Neural cell (in vitro differentiated cells): ENCODE measurements around the gene HEXIM2. TPM values are rescaled to one million over a fixed set of nuclear protein-coding genes. Genes with fewer than 3 reads are reported as not detected.

Source experiments
- H2AFZ ChIP-seq: fragments of 200-600, 300-800 bp; sonication (generic), shearing (Covaris generic); 2 replicates; pipeline ENCODE4 v1.6.0; 2014; ENCODE audit warnings: low read depth, mild to moderate bottlenecking, antibody characterized with exemption, low read length, moderate library complexity
- H3F3A ChIP-seq: fragments of 200-600 bp; shearing (Covaris generic); 2 replicates; pipeline ENCODE4 v1.6.1; 2016; ENCODE audit warnings: mild to moderate bottlenecking, moderate library complexity, mixed read lengths, antibody characterized with exemption, low read length; ENCODE audit not compliant: insufficient read depth, poor library complexity, severe bottlenecking
- H3K27ac ChIP-seq: fragments of 200-600, 300-800 bp; sonication (generic), shearing (Covaris generic); 2 replicates; pipeline ENCODE4 v1.5.1; 2014; ENCODE audit warnings: mild to moderate bottlenecking, low read length, moderate library complexity
- H3K27me3 ChIP-seq: fragments of 300-800, 200-600 bp; sonication (generic), shearing (Covaris generic); 2 replicates; pipeline ENCODE4 v1.6.0; 2014; ENCODE audit warnings: mild to moderate bottlenecking, low read depth, low read length, moderate library complexity; ENCODE audit not compliant: insufficient read depth
- H3K36me3 ChIP-seq: fragments of 300-800, 200-600 bp; sonication (generic), shearing (Covaris generic); 2 replicates; pipeline ENCODE4 v1.5.1; 2014; ENCODE audit warnings: mild to moderate bottlenecking, antibody characterized with exemption, low read length, moderate library complexity; ENCODE audit not compliant: insufficient read depth
- H3K4me2 ChIP-seq: fragments of 300-800, 200-600 bp; sonication (generic), shearing (Covaris generic); 2 replicates; pipeline ENCODE4 v1.6.0; 2014; ENCODE audit warnings: mild to moderate bottlenecking, low read length
- H3K4me3 ChIP-seq: fragments of 300-800, 200-600 bp; sonication (generic), shearing (Covaris generic); 2 replicates; pipeline ENCODE4 v1.5.1; 2014; ENCODE audit warnings: mild to moderate bottlenecking, low read length, moderate library complexity
- H3K79me2 ChIP-seq: fragments of 200-600 bp; shearing (Covaris generic); replicated peaks from 2 replicates; pipeline ENCODE4 v1.6.0; 2014; ENCODE audit warnings: mild to moderate bottlenecking, low read length, moderate library complexity; ENCODE audit not compliant: insufficient read depth
- H3K9ac ChIP-seq: fragments of 300-800, 200-600 bp; sonication (generic), shearing (Covaris generic); 2 replicates; pipeline ENCODE4 v1.6.1; 2016; ENCODE audit warnings: mild to moderate bottlenecking, low read length, mixed read lengths
- H3K9me2 ChIP-seq: fragments of 200-600 bp; shearing (Covaris generic); 2 replicates; pipeline ENCODE4 v1.6.1; 2016; ENCODE audit warnings: mild to moderate bottlenecking, low read length, mixed read lengths; ENCODE audit not compliant: insufficient read depth
- H3K9me3 ChIP-seq: fragments of 200-600, 300-800 bp; sonication (generic), shearing (Covaris generic); 2 replicates; pipeline ENCODE4 v1.6.1; 2016; ENCODE audit warnings: mild to moderate bottlenecking, mixed run types, low read length, moderate library complexity, mixed read lengths
- H4K20me1 ChIP-seq: fragments of 200-600 bp; shearing (Covaris generic); 2 replicates; pipeline ENCODE4 v1.6.1; 2016; ENCODE audit warnings: mild to moderate bottlenecking, mixed run types; ENCODE audit not compliant: insufficient read depth
- EP300 ChIP-seq: fragments of 450-650 bp; conservative IDR thresholded peaks from 2 replicates; pipeline ENCODE4 v1.6.1; 2014; ENCODE audit warnings: antibody characterized with exemption, mild to moderate bottlenecking, moderate library complexity; ENCODE audit not compliant: poor library complexity, severe bottlenecking
- EZH2 ChIP-seq: fragments of 200-600, 300-800 bp; shearing (Covaris generic), sonication (generic); IDR thresholded peaks from 2 replicates; pipeline ENCODE4 v1.6.1; 2014; ENCODE audit warnings: antibody characterized with exemption, low read length, borderline replicate concordance, mild to moderate bottlenecking; ENCODE audit not compliant: insufficient read depth, poor library complexity, severe bottlenecking
- MXI1 ChIP-seq: fragments of 450-650 bp; conservative IDR thresholded peaks from 2 replicates; pipeline ENCODE4 v1.6.1; 2014; ENCODE audit warnings: antibody characterized with exemption, mild to moderate bottlenecking; ENCODE audit not compliant: poor library complexity, severe bottlenecking
- POLR2AphosphoS5 ChIP-seq: IDR thresholded peaks from 2 replicates; pipeline ENCODE4 v1.6.1; 2012
- RAD21 ChIP-seq: fragments of 450-650 bp; conservative IDR thresholded peaks from 2 replicates; pipeline ENCODE4 v1.6.1; 2014; ENCODE audit warnings: antibody characterized with exemption, mild to moderate bottlenecking, moderate library complexity
- SMC3 ChIP-seq: fragments of 450-650 bp; conservative IDR thresholded peaks from 2 replicates; pipeline ENCODE4 v1.6.1; 2014; ENCODE audit warnings: antibody characterized with exemption, mild to moderate bottlenecking, moderate library complexity; ENCODE audit not compliant: poor library complexity
- TAF1 ChIP-seq: IDR thresholded peaks from 2 replicates; pipeline ENCODE4 v1.6.1; 2012; ENCODE audit warnings: low read depth
- polyA plus RNA-seq: library from polyadenylated mRNA; depleted of rRNA; stranded (reverse); fragments of >200 nt; gene quantifications from 2 replicates; pipeline ENCODE4 v1.2.3, GENCODE V29; 2014
- TF ChIP-seq, protein P1 (sequence below): IDR thresholded peaks from 2 replicates; pipeline ENCODE4 v1.6.1; 2012; ENCODE audit warnings: borderline replicate concordance
- TF ChIP-seq, protein P2 (sequence below): fragments of 450-650 bp; IDR thresholded peaks from 2 replicates; pipeline ENCODE4 v1.5.1; 2014; ENCODE audit warnings: antibody characterized with exemption, mild to moderate bottlenecking, moderate library complexity; ENCODE audit not compliant: poor library complexity, severe bottlenecking

Gene HEXIM2
- polyA plus RNA-seq, 1 donor from 2014 or later, result 13.9 TPM

DNA sequence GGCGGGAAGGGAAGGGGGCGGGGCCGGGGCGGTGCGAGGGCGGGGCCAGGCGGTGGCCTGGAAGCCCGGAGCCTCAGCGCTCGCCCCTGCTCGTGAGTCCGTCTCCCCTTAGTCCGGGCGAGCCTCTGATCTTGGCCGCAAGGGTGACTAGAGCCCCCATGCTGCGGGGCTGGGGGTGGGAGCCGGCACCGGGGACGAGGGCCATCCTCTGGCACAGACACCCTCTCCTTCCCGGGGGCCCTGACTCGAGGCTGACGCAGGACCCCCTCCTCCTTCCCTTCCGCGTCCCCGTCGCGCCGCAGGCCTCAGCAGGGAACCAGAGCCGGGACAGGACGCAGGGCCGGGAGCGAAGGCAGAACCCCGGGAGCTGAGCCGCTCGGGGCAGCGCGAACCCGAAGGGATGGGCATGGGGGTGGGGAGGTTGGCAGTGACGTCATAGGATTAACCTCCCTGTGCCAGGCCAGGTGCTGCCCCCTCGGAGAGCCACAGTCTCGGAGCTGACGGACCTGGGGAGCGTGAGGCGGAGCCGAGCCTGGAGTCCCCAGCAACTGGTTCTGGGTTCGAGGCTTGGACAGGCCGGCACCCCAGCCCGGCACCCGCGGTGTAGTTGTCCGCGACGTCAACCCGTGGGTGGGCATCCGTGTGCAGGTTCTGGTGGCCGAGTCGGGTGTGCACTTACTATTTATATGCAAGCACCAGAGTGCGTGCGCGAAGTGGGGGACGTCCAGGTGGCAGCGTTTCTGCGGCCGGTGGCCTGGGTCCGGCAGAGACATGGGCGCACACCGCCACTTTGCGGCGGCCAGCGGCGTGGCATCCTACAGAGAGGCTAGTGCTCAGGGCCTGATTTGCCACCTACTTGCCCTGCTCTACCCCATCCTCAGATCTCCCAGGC is 28.9 kb upstream of the HEXIM2 start:
- Histone ChIP-seq H3K9ac (peak overlapping the region; percentile 97), H3K9me3 (no peaks in the 10 kb centered on the region), H2AFZ (peak overlapping the region; percentile 93), H3F3A (no peaks in the 10 kb centered on the region), H4K20me1 (no peaks in the 10 kb centered on the region), H3K9me2 (no peaks in the 10 kb centered on the region), H3K4me2 (peak overlapping the region; percentile 67), H3K79me2 (no peaks in the 10 kb centered on the region), H3K27ac (peak overlapping the region; percentile 87), H3K36me3 (no peaks in the 10 kb centered on the region), H3K4me3 (peak overlapping the region; percentile 97), H3K27me3 (no peaks in the 10 kb centered on the region)
- TF ChIP-seq SMC3 (no peak), EP300 (peak; percentile 24), MXI1 (peak; percentile 7), RAD21 (peak; percentile 52), POLR2AphosphoS5 (peak; percentile 83), TAF1 (no peak), EZH2 (no peak)
- TF ChIP-seq, protein P1, sequence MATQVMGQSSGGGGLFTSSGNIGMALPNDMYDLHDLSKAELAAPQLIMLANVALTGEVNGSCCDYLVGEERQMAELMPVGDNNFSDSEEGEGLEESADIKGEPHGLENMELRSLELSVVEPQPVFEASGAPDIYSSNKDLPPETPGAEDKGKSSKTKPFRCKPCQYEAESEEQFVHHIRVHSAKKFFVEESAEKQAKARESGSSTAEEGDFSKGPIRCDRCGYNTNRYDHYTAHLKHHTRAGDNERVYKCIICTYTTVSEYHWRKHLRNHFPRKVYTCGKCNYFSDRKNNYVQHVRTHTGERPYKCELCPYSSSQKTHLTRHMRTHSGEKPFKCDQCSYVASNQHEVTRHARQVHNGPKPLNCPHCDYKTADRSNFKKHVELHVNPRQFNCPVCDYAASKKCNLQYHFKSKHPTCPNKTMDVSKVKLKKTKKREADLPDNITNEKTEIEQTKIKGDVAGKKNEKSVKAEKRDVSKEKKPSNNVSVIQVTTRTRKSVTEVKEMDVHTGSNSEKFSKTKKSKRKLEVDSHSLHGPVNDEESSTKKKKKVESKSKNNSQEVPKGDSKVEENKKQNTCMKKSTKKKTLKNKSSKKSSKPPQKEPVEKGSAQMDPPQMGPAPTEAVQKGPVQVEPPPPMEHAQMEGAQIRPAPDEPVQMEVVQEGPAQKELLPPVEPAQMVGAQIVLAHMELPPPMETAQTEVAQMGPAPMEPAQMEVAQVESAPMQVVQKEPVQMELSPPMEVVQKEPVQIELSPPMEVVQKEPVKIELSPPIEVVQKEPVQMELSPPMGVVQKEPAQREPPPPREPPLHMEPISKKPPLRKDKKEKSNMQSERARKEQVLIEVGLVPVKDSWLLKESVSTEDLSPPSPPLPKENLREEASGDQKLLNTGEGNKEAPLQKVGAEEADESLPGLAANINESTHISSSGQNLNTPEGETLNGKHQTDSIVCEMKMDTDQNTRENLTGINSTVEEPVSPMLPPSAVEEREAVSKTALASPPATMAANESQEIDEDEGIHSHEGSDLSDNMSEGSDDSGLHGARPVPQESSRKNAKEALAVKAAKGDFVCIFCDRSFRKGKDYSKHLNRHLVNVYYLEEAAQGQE, result no peak
- TF ChIP-seq, protein P2, sequence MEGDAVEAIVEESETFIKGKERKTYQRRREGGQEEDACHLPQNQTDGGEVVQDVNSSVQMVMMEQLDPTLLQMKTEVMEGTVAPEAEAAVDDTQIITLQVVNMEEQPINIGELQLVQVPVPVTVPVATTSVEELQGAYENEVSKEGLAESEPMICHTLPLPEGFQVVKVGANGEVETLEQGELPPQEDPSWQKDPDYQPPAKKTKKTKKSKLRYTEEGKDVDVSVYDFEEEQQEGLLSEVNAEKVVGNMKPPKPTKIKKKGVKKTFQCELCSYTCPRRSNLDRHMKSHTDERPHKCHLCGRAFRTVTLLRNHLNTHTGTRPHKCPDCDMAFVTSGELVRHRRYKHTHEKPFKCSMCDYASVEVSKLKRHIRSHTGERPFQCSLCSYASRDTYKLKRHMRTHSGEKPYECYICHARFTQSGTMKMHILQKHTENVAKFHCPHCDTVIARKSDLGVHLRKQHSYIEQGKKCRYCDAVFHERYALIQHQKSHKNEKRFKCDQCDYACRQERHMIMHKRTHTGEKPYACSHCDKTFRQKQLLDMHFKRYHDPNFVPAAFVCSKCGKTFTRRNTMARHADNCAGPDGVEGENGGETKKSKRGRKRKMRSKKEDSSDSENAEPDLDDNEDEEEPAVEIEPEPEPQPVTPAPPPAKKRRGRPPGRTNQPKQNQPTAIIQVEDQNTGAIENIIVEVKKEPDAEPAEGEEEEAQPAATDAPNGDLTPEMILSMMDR, result peak; percentile 72

DNA sequence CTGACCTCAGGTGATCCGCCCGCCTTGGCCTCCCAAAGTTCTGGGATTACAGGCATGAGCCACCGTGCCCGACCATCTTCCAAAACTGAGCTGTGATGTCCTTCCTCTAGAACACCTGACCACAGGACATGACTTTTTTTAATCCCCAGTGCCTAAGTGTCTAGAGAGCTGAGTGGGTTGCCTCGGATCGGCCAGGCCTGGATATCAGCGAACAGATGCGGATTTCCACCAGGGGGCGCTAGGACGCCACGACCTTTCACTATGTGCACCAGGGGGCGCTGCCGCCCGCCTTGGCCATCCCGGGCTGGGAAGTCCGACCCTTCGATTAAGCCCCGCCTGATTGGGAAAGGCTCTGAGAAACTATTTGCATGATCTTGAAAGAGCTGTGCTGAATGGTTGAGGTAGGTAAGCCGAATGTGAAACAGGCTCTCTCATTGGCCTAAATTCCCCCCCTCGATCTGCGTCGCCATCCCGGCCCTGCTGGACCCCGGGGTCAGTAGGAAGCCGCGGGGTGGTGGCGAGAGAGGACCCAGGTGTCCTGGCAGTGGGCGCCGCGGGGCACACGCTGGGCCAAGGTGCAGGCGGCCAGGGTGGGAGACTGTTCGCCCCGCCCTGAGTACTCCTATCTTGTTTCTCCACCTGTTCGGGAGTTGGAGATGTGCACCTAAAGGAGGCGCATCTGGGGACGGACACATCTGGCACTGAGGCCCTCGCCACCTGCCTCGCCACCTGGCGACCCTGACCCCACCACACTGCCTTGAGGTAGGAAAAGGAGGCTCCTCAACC is 26.3 kb upstream of the HEXIM2 start, which contains the start of gene ACBD4:
TSS of gene ACBD4 (plus strand) at position 496 of the 786 bp plus-strand sequence. CDS start 458 bp downstream, outside the sequence.
- Histone ChIP-seq H3K79me2 (no peaks in the 10 kb centered on the region), H4K20me1 (no peaks in the 10 kb centered on the region), H3F3A (no peaks in the 10 kb centered on the region), H2AFZ (no peak within 1 kb of the TSS), H3K27me3 (no peaks in the 10 kb centered on the region), H3K9me3 (no peaks in the 10 kb centered on the region), H3K27ac (no peak within 1 kb of the TSS), H3K9ac (no peak within 1 kb of the TSS), H3K4me2 (no peak within 1 kb of the TSS), H3K36me3 (no peaks in the 10 kb centered on the region), H3K9me2 (no peaks in the 10 kb centered on the region), H3K4me3 (peak within 1 kb of the TSS; percentile 58)
- no peak for TF ChIP-seq EZH2
- TF ChIP-seq EP300, result peak; percentile 14
- TF ChIP-seq, protein P2, result peak; percentile 100
- no peak for TF ChIP-seq TAF1
- peak; percentile 82 for TF ChIP-seq RAD21
- TF ChIP-seq MXI1, result no peak
- TF ChIP-seq, protein P1, result no peak
- TF ChIP-seq POLR2AphosphoS5, result no peak
- TF ChIP-seq SMC3, result peak; percentile 89
